Heart left ventricle (tissue), 13 donors: Measurements from ENCODE around the gene ADGRL3.

Source experiments
- CTCF ChIP-seq, 12 donors: fragments of 200-600 bp; sonication (generic) in 4 of 12; IDR thresholded peaks; one replicate each; pipeline versions ENCODE4 v1.5.0 to v1.8.0; 2018 to 2022; ENCODE audit warnings: antibody characterized with exemption in 12 of 12, mild to moderate bottlenecking in 5 of 12
- POLR2A ChIP-seq, 2 donors: fragments of 450-650 bp; IDR thresholded peaks; one replicate each; pipeline ENCODE4 v1.6.1; 2017; ENCODE audit warnings: antibody characterized with exemption in 2 of 2, mild to moderate bottlenecking in 2 of 2, moderate library complexity in 2 of 2
- donor health status: ischemic (EF 13 %, LVEDD 7.1; RV severe dilation, severe dysfunction).
- donor health status: DM: no; HTN: yes; CAD: no.
- donor health status: DM: no; HTN: no; CAD: no.
- donor health status: ischemic (EF 25% LVEDD 6.9; RV normal size, moderate dysfunction).
- donor health status: ischemic (EF 25% LVEDD 5.7; RV mildly dilated, moderate dysfunction).
- donor health status: ischemic (EF 35%, LVEDD 5.7; RV mildly dilated, moderate dysfunction).
- donor health status: nonischemic (EF 11% LVEDD 7.7; RV severe dilation, severe dysfunction).
- donor health status: DM: yes; HTN: yes; CAD: no.
- donor health status: PGD.
- donor health status: ischemic (EF 29% LVEDD 5.4; RV normal size, mild dysfunction).
- donor health status: nonischemic (EF 23%, LVEDD 6.1; RV moderate dilation, normal function).

- TF ChIP-seq CTCF (IDR thresholded peaks at IDR 0.05) (no peak), POLR2A (IDR thresholded peaks at IDR 0.05) (no peak)
Observed at GRCh38 chr4:61220556-61220955, 20.4 kb downstream of the ADGRL3 start.
